BLaER1 (cell line): Measurements from ENCODE around the gene TAS2R43.
"Not testable (repeated sequence)": the region's sequence is repeated elsewhere in the genome, so short reads cannot be mapped to it uniquely, and the experiment has no call there.

Source experiments
- H3K27ac ChIP-seq: shearing (Covaris generic); formaldehyde crosslinking; 2 replicates; pipeline ENCODE4 v1.8.1; 2022
- H3K27me3 ChIP-seq: shearing (Covaris generic); formaldehyde crosslinking; 2 replicates; pipeline ENCODE4 v1.8.1; 2022
- H3K36me3 ChIP-seq: shearing (Covaris generic); formaldehyde crosslinking; 2 replicates; pipeline ENCODE4 v1.8.1; 2022
- H3K4me1 ChIP-seq: shearing (Covaris generic); formaldehyde crosslinking; 2 replicates; pipeline ENCODE4 v1.8.1; 2022
- H3K4me2 ChIP-seq: shearing (Covaris generic); formaldehyde crosslinking; 2 replicates; pipeline ENCODE4 v1.8.1; 2022
- H3K4me3 ChIP-seq: shearing (Covaris generic); formaldehyde crosslinking; 2 replicates; pipeline ENCODE4 v1.8.1; 2022
- H3K9ac ChIP-seq: shearing (Covaris generic); formaldehyde crosslinking; 2 replicates; pipeline ENCODE4 v1.8.1; 2022
- H3K9me3 ChIP-seq: shearing (Covaris generic); formaldehyde crosslinking; 2 replicates; pipeline ENCODE4 v1.8.1; 2022
- H4K20me1 ChIP-seq: shearing (Covaris generic); formaldehyde crosslinking; 2 replicates; pipeline ENCODE4 v1.8.1; 2022
- Cebpa-rat ChIP-seq: shearing (Covaris generic); IDR thresholded peaks from 2 replicates; pipeline ENCODE4 v1.8.1; 2022

TAS2R43 gene, protein sequence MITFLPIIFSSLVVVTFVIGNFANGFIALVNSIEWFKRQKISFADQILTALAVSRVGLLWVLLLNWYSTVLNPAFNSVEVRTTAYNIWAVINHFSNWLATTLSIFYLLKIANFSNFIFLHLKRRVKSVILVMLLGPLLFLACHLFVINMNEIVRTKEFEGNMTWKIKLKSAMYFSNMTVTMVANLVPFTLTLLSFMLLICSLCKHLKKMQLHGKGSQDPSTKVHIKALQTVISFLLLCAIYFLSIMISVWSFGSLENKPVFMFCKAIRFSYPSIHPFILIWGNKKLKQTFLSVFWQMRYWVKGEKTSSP

DNA sequence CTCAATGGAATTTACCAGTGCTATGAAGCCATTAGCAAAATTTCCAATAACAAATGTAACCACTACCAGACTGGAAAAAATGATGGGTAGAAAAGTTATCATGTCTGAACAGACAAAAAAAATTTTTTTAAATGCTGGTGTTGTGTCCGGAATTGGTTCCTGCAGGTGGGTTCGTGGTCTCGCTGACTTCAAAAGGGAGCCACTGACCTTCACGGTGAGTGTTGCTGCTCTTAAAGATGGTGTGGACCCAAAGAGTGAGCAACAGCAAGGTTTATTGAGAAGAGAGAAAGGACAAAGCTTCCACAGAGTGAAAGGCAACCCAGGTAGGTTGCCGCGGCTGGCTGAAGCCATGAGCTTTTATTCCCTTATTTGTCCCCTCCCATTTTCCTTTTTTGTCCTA lies at the start of gene TAS2R43:
TSS of gene TAS2R43 (minus strand) at position 186 of the 400 bp plus-strand sequence. CDS start at position 102, 84 bp downstream.
- Histone ChIP-seq H4K20me1 (no peaks in the 10 kb centered on the region), H3K4me2 (no peak within 1 kb of the TSS), H3K4me1 (no peaks in the 10 kb centered on the region), H3K27ac (no peak within 1 kb of the TSS), H3K36me3 (no peaks in the 10 kb centered on the region), H3K9ac (no peak within 1 kb of the TSS), H3K4me3 (no peak within 1 kb of the TSS), H3K27me3 (no peaks in the 10 kb centered on the region), H3K9me3 (no peaks in the 10 kb centered on the region)
- TF ChIP-seq Cebpa-rat, result no peak

DNA sequence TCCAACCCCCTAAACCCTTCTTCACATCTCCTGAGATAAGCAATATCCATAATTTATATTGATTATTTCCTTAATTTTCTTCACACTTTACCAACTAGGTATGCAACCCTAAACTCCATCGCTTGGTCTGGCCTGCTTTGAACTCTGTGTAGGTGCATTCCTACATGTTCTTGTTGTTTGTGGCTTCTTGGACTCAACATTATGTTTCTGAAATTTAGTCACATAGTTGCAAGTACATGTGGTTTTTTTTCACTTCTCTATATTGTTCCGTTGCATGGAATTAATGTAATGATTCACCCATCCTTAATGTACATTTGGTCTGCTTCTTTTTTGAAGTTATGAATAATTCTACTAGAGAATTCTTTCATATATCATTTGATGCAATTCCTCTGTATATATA lies 44.0 kb upstream of the TAS2R43 start:
- no peak for TF ChIP-seq Cebpa-rat
- no peak overlapping the region for H3K27ac ChIP-seq
- H3K4me2 ChIP-seq, result no peak overlapping the region
- no peak overlapping the region for H3K4me3 ChIP-seq
- H3K9ac ChIP-seq, result no peak overlapping the region
- peaks cover 9% of the 10 kb centered on the region for H3K36me3 ChIP-seq
- H3K4me1 ChIP-seq, result no peaks in the 10 kb centered on the region
- no peaks in the 10 kb centered on the region for H3K9me3 ChIP-seq
- peaks cover 24% of the 10 kb centered on the region for H4K20me1 ChIP-seq
- no peaks in the 10 kb centered on the region for H3K27me3 ChIP-seq

DNA sequence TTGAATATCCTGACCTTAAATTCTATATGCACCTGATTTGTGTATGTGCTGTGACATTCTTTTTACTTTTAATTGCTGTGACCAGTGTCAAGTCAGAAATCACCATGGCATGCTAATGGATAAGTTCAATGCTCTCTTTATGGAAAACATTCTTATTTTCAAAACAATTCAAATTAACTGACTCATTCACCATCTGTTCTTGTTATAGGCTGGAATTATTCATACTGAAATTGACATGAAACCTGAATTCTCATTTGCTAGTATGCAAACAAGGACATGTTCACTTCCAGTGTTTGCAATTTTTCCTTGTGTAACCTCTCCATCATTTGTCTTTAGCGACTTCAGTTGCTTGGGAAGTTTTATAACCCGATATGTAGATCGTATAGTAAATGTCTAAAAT lies 42.2 kb upstream of the TAS2R43 start, which contains the start of gene TAS2R30:
TSS of gene TAS2R30 (minus strand) at position 340 of the 400 bp plus-strand sequence. CDS start 400 bp downstream, outside the sequence.
- Histone ChIP-seq H3K27me3 (no peaks in the 10 kb centered on the region), H3K36me3 (peaks cover 26% of the 10 kb centered on the region), H3K9me3 (no peaks in the 10 kb centered on the region), H4K20me1 (peaks cover 36% of the 10 kb centered on the region), H3K4me2 (no peak within 1 kb of the TSS), H3K9ac (no peak within 1 kb of the TSS), H3K4me1 (no peaks in the 10 kb centered on the region), H3K27ac (no peak within 1 kb of the TSS), H3K4me3 (no peak within 1 kb of the TSS)
- no peak for TF ChIP-seq Cebpa-rat

DNA sequence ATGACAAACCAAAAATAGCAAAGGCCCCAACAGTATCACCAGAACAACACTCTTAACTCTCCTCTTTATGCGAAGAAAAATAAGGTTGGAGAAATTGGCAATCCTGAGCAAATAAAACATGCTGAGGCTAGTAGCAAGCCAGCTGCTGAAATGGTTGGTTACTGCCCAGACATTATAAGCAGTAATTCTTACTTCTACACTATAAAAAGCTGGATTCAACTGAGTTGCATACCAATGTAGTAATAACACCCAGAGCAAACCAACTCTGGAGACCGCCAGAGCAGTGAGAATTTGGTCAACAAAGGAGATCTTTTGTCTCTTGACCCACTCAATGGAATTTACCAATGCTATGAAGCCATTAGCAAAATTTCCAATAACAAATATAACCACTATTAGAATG lies 41.7 kb upstream of the TAS2R43 start:
- no peak overlapping the region for H3K9ac ChIP-seq
- H3K4me1 ChIP-seq, result no peaks in the 10 kb centered on the region
- H3K9me3 ChIP-seq, result 0 out of 2 replicates have a peak, but pooled peaks cover 4% of the 10 kb centered on the region
- H4K20me1 ChIP-seq, result peaks cover 36% of the 10 kb centered on the region
- H3K36me3 ChIP-seq, result peaks cover 31% of the 10 kb centered on the region
- no peak overlapping the region for H3K4me2 ChIP-seq
- H3K27me3 ChIP-seq, result no peaks in the 10 kb centered on the region
- TF ChIP-seq Cebpa-rat, result no peak
- H3K4me3 ChIP-seq, result no peak overlapping the region
- H3K27ac ChIP-seq, result no peak overlapping the region

DNA sequence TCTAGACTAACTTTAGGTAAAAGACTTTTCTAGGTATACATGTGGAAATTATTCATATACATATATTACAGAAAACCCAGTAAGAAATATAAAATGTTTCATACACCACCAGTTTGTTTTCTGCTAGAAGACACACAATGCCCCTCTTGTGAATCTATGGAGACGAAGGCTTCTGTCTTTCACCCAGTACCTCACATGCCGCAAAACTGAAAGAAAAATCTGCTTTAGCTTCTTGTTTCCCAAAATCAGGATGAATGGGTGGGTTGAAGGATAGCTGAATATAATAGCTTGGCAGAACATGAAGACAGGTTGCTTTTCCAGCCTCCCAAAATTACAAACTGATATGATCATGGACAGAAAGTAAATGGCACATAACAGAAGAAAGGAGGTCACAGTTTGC lies 41.0 kb upstream of the TAS2R43 start:
- H3K4me1 ChIP-seq, result no peaks in the 10 kb centered on the region
- peaks cover 36% of the 10 kb centered on the region for H4K20me1 ChIP-seq
- peaks cover 10% of the 10 kb centered on the region; the same call in 1 of the 2 replicates for H3K9me3 ChIP-seq
- no peak for TF ChIP-seq Cebpa-rat
- no peak overlapping the region for H3K27ac ChIP-seq
- H3K9ac ChIP-seq, result no peak overlapping the region
- no peaks in the 10 kb centered on the region for H3K27me3 ChIP-seq
- peaks cover 35% of the 10 kb centered on the region for H3K36me3 ChIP-seq
- H3K4me2 ChIP-seq, result no peak overlapping the region
- no peak overlapping the region for H3K4me3 ChIP-seq

DNA sequence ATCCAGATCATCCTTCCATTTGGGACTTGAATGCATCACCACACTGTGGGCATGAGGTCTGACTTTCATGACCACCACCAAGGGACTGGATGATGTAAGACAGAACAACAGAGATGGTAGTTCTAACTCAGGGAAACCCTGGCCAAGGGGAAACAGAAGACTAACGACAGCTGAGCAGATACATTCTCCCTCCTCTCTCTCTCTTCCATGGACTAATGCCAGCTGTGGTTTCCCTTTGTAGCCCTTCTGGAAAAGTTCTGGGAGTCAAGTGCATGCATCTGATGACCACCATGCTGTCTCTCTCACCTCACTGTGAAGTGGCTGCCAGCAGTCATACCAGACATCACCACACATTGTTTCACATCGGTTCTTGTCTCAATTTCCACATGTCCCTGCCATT lies 38.9 kb upstream of the TAS2R43 start:
- H3K27ac ChIP-seq, result no peak overlapping the region
- H4K20me1 ChIP-seq, result peaks cover 35% of the 10 kb centered on the region
- no peak overlapping the region for H3K9ac ChIP-seq
- peaks cover 41% of the 10 kb centered on the region for H3K36me3 ChIP-seq
- peaks cover 10% of the 10 kb centered on the region; the same call in 1 of the 2 replicates for H3K9me3 ChIP-seq
- no peak overlapping the region for H3K4me3 ChIP-seq
- no peak overlapping the region for H3K4me2 ChIP-seq
- H3K27me3 ChIP-seq, result no peaks in the 10 kb centered on the region
- H3K4me1 ChIP-seq, result no peaks in the 10 kb centered on the region
- TF ChIP-seq Cebpa-rat, result no peak

DNA sequence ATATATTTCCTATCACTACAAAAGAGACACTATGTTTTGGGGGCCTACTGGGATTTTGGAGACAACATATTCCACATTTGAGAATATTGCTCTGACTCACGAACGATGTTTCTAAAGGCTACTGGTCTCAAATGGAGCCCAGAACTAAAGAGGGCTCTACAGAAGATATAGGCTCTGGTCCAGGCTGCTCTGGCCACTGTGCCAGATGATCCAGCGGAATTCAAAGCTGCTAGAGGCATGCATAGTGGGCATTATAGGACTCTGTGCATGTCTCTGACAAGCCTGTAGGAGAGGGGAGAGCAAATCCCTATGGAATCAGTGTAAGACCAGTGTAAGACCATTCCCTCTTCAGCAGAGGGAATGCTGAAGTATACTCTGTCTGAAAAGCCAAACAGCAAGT lies 38.3 kb upstream of the TAS2R43 start:
- peaks cover 10% of the 10 kb centered on the region; the same call in 1 of the 2 replicates for H3K9me3 ChIP-seq
- H4K20me1 ChIP-seq, result peaks cover 29% of the 10 kb centered on the region
- H3K4me3 ChIP-seq, result no peak overlapping the region
- no peaks in the 10 kb centered on the region for H3K4me1 ChIP-seq
- no peak overlapping the region for H3K27ac ChIP-seq
- peaks cover 41% of the 10 kb centered on the region for H3K36me3 ChIP-seq
- no peak overlapping the region for H3K9ac ChIP-seq
- TF ChIP-seq Cebpa-rat, result no peak
- H3K4me2 ChIP-seq, result no peak overlapping the region
- no peaks in the 10 kb centered on the region for H3K27me3 ChIP-seq

DNA sequence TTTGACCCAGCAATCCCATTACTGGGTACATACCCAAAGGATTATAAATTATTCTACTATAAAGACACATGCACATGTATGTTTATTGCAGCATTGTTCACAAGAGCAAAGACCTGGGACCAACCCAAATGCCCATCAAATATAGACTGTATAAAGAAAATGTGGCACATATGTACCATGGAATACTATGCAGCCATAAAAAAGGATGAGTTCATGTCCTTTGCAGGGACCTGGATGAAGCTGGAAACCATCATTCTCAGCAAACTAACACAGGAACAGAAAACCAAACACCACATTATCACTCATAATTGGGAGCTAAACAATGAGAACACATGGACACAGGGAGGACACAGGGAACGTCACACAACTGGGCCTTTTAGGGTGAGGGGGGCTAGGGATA lies 22.0 kb upstream of the TAS2R43 start:
- H3K4me2 ChIP-seq, H3K27ac ChIP-seq, H3K4me3 ChIP-seq, H4K20me1 ChIP-seq, H3K4me1 ChIP-seq, H3K27me3 ChIP-seq, H3K9ac ChIP-seq: not testable (repeated sequence)
- Histone ChIP-seq H3K36me3 (peaks cover 39% of the 10 kb centered on the region), H3K9me3 (peaks cover 60% of the 10 kb centered on the region)

DNA sequence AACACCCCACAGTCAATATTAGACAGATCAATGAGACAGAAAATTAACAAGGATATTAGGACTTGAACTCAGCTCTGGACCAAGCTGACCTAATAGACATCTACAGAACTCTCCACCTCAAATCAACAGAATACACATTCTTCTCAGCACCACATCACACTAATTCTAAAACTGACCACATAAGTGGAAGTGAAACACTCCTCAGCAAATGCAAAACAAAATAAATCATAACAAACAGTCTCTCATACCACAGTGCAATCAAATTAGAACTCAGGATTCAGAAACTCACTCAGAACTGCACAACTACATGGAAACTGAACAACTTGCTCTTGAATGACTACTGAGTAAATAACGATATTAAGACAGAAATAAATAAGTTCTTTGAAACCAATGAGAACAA lies 19.1 kb upstream of the TAS2R43 start:
- not testable (repeated sequence) for H3K9ac ChIP-seq, H3K27ac ChIP-seq, H4K20me1 ChIP-seq, H3K4me1 ChIP-seq, H3K27me3 ChIP-seq, H3K4me2 ChIP-seq, H3K4me3 ChIP-seq
- H3K36me3 ChIP-seq, result peaks cover 42% of the 10 kb centered on the region
- H3K9me3 ChIP-seq, result peaks cover 64% of the 10 kb centered on the region

DNA sequence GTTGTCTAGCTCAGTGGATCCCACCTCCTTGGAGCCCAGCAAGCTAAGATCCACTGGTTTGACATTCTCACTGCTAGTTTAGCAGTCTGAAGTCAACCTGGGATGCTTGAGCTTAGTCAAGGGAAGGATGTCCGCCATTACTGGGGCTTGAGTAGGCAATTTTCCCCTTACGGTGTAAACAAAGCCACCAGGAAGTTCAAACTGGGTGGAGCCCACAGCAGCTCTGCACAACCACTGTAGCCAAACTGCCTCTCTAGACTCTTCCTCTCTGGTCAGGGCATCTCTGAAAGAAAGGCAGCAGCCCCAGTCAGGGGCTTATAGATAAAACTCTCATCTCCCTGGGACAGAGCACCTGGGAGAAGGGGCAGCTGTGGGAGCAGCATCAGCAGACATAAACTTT lies 16.7 kb upstream of the TAS2R43 start:
- Histone ChIP-seq H4K20me1 (no peaks in the 10 kb centered on the region; the same call in 1 of the 2 replicates), H3K27me3 (no peaks in the 10 kb centered on the region), H3K4me2 (no peak overlapping the region), H3K4me1 (no peaks in the 10 kb centered on the region), H3K9me3 (peaks cover 50% of the 10 kb centered on the region), H3K4me3 (no peak overlapping the region), H3K27ac (no peak overlapping the region), H3K36me3 (peaks cover 33% of the 10 kb centered on the region), H3K9ac (no peak overlapping the region)
- no peak for TF ChIP-seq Cebpa-rat

DNA sequence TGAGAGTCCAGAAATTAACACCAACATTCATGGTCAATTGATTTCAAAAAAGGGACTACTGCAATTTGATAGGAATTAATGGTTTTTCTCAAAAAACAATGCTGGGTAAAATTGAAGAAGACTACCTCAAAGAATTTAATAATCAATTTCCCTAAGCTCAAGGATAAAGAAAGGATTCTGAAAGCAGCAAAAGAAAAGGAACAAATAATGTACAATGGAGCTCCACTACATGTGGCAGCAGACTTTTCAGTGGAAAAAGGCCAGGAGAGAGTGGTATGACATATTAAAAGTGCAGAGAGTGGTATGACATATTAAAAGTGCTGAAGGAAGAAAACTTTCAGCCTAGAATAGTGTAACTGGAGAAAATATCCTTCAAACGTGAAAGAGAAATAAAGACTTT lies 15.6 kb upstream of the TAS2R43 start:
- Histone ChIP-seq H3K27me3 (no peaks in the 10 kb centered on the region), H3K4me3 (no peak overlapping the region), H3K9ac (no peak overlapping the region), H4K20me1 (no peaks in the 10 kb centered on the region; the same call in 1 of the 2 replicates), H3K9me3 (peaks cover 42% of the 10 kb centered on the region), H3K4me1 (no peaks in the 10 kb centered on the region), H3K27ac (no peak overlapping the region), H3K36me3 (peaks cover 33% of the 10 kb centered on the region), H3K4me2 (no peak overlapping the region)
- TF ChIP-seq Cebpa-rat, result no peak
